GM21515 (cell line): Measurements from ENCODE around the gene MYB.

Experiments
- ATAC-seq: cut with Tn5 transposase; IDR thresholded peaks from one replicate; pipeline ENCODE4 v1.9.1; 2021; ENCODE audit not compliant: unreplicated experiment

The MYB gene

GRCh38 chr6:135215563-135215962, 34.5 kb downstream of the MYB start:
- ATAC-seq, result no peak

DNA sequence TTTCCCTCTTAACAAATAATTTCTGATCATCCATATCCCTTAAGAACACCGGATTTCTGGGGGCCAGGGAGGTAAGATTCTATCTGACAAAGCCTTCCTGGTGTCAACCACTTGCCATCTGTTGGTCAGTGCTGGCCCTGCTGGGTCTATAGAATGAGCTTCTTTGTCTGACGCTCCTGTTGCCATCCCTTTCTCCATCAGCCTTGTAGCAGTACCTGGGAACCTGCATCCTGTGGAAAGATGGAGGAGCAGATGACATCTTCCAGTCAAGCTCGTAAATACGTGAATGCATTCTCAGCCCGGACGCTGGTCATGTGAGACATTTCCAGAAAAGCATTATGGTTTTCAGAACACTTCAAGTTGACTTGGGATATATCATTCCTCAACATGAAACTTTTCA, 36.6 kb downstream of the MYB start:
- ATAC-seq, result no peak

GRCh38 chr6:135219346-135219745, 38.2 kb downstream of the MYB start:
- no peak for ATAC-seq

DNA sequence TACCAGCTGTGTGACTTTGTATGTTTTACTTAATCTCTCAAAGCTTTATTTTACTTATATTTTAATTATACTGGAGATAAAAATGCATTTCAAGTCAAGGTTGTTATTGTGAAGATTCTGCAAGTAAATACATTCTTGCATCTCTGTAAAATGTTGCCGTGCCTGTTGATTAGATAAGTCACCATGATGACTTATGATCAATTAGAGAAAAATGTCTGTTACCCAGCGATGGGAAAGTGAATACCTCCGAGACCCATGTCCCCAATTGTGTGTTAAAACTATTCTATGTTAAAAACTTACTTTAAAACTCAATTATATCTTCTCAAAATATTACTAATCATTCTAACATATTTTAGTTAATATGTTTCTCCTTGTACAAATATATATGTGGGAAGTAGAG, 39.9 kb downstream of the MYB start:
- ATAC-seq, result no peak

GRCh38 chr6:135221505-135221904, 40.4 kb downstream of the MYB start:
- ATAC-seq, result no peak

DNA sequence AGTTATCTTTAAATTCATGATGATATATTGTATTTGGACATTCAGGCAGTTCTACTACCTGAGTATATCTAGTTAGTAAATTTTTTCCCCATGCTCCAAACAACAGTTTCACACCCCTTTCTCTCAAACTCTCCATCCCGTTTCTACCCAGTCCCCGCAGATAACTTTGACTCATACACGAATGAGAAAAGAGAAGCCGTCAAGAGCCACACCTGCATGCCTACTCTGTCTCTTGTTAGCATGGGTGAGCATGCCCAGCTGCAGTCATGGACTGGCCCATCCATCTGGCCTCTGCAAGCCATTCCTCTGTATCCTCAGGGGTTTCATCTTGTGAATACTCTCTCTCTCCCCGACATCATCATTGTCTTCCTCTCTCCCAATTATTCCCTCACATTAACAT, 41.5 kb downstream of the MYB start:
- ATAC-seq, result no peak

DNA sequence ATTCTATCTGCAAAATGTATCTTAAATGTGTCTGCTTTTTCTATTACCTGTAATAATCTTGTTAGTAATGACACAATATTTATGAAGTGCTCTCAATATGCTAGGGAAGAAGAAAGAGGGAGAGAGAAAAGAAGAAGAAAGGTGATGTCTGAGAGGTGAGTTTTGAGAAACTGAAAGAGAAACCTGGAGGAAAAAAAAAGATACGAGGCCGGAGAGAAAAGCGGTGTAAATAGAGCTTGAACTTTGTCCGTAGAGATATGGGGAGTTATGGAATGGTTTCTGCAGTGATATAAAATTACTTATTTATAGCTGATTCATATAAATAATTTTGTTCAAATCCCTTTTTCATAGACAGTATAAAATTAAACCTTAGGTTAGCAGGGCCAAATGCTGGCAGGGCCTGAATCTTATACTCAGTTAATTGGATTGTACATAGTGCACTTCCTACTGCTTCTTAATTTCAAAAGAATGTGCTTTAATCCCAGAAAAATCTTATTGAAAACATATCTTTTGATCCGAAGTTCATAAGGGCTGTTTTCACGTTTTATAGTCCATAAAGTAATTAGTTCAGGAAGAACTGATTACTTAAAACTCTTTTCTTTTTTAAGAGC, 43.0 kb downstream of the MYB start:
- no peak for ATAC-seq

DNA sequence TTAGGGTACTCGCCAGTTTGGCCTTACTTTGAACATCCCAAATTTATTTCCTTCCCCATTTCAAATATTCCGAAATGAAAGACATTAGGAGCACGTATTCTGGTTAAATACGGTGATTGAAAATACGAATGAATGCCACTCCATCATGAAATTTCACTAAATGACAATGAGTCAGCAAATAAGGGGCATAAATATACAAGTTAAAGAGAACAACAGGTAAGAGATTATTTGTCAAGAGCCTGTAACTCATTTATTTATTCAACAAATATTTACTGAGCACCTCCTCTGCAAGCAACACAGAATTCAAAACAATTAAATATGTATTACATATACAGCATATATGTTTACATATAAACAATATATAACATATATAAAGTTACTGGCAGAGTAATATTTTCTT, 44.8 kb downstream of the MYB start:
- ATAC-seq, result no peak

DNA sequence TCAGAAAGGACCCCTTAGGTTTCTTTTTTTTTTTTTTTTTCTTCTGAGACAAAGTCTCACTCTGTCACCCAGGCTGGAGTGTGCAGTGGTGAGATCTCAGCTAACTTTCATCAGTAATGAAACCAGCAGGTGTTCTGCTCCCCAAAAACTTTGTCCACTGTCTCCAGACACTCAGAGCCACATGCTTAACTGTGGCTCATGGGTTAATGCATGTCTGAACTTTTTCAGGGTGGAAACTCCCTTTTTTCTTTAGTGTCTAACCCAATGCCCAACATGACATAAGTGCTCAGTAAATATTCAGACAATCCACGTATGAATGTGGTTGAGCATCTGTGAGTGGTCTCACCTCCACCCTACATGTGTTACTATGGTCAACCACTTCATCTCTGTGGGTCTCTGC, 45.4 kb downstream of the MYB start:
- peak; percentile 85 for ATAC-seq

GRCh38 chr6:135227349-135227748, 46.2 kb downstream of the MYB start:
- ATAC-seq, result no peak

GRCh38 chr6:135227758-135228157, 46.6 kb downstream of the MYB start:
- no peak for ATAC-seq

GRCh38 chr6:135228486-135228885, 47.4 kb downstream of the MYB start:
- ATAC-seq, result peak; percentile 43

DNA sequence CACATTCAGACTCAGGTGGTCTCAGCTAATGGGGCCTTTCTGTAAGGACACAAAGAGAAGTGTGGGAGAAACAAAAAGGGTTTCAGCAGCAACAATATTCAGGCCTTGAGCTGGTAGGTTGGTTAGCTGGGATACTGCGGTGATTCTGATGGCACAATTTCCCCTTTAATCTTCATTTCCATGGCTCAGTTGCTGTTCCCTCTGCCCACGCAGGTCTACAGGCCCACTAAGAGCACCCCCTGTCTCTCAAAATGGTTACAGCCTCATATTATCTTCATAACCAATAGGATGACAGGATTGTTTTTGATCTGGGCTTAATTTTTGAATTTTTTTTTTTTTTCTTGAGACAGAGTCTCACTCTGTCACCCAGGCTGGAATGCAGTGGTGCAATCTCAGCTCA, 48.9 kb downstream of the MYB start:
- no peak for ATAC-seq

DNA sequence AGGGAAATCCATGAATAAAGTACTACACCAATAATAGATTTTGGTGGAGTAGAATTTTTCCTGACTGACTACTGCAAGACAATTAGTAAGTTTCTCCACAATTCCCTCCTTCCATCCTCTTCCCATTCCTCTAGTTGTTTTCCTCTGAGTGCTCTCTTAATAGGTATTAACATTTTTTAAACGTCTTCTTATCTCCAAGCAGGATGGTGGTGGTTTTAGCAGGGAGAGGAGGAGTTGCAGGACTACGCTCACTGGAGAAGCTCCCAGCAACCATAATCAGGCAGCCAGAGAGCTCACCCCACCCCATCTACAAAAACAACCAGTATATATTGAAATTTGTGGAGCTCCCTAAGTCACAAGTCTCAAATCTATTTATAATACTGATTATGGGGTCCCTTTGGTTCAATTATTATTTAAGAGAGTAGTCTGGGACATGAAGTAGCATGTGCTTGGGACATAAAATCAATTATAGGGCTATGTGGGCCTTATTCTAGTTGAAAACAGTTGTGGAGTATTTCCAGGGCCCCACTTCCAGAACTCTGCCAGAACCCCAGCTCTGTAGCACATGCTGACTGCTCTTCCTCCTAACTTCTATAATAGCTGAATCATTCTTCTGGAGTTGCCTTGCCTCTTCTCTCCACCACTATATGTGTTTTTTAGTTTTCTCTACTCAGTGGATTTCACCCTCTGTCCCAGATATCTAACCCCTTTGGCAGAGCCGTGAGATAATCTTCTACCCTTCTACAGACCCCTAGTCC, 49.8 kb downstream of the MYB start:
- ATAC-seq, result no peak

- no peak for ATAC-seq
Observed at GRCh38 chr6:135231469-135231844, 50.3 kb downstream of the MYB start.

GRCh38 chr6:135233686-135234491, 52.8 kb downstream of the MYB start:
- ATAC-seq, result peak; percentile 66

DNA sequence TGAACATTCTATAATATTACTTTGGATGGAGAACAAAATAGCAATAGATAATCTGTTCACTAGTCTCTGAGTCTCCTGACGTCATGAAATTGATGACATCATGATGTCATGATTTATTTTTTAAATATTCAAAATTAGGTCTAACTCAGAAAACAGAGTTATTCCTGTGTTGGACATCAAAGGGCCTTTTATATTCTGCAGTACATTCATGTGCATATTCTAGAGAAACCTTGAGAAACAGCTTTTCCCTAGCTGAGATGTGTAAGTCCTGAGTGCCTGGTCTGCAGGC, 53.3 kb downstream of the MYB start:
- no peak for ATAC-seq

GRCh38 chr6:135235716-135236115, 54.6 kb downstream of the MYB start:
- ATAC-seq, result no peak

- ATAC-seq, result no peak
Observed at GRCh38 chr6:135236319-135236718, 55.2 kb downstream of the MYB start.

DNA sequence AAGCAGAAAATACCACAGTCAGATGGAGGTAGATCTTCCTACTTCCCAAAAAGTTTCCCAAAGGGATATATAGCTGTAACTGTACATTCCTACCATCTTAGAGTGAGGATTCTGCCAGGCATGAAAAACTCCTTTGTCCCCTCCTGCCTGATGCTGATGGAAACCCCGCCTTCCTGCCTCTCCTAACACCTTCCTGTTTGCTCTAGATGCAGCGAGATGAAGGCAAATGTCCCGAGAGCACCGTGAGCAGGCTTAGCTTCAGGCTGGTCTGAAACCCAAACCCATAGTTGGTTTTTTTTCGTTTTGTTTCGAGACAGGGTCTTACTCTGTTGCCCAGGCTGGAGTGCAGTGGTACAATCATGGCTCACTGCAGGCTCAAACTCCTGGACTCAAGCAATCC, 55.6 kb downstream of the MYB start:
- no peak for ATAC-seq

DNA sequence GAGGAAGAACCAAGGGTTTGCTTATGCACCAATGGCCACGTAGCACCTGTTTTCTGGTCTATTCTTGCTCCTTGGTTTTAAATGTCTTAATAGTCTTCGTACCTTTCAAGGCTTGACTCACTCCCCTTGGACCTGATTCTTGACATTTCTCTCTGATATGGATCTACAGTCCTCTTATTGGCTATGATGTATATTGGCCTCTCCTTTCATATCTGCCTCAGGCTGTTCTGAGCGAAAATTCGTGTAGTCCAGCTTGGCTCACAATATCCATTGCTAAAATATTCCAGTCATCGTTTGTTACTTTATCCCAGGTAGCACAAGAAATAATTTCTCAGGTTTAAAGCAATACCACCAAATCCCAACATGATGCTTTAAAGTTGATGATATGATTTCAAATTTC, 59.6 kb downstream of the MYB start:
- ATAC-seq, result no peak
